HEK293T (cell line): ENCODE data around the gene CYP19A1.

Source experiments
- CTCF ChIA-PET: fragments of 350-600 bp; formaldehyde crosslinking; extraction: SDS; loops from one replicate; lab custom pipeline; 2021; ENCODE audit warnings: antibody characterized with exemption, inconsistent platforms; lab: Yijun Ruan, JAX
- POLR2A ChIA-PET: fragments of 350-600 bp; formaldehyde crosslinking; extraction: SDS; loops from one replicate; lab custom pipeline; 2020; ENCODE audit warnings: antibody characterized with exemption, inconsistent platforms; lab: Yijun Ruan, JAX
- DNase-seq: peaks from one replicate; pipeline ENCODE4 v3.0.0; 2012; ENCODE audit warnings: mixed read lengths; ENCODE audit errors: extremely low spot score
- ARNT ChIP-seq: fragments of 450-650 bp; IDR thresholded peaks from 2 replicates; pipeline ENCODE4 v1.6.1; 2017; ENCODE audit warnings: mild to moderate bottlenecking
- BHLHE40 ChIP-seq: fragments of 450-650 bp; IDR thresholded peaks from 2 replicates; pipeline ENCODE4 v1.6.1; 2016; ENCODE audit warnings: mild to moderate bottlenecking, moderate library complexity, borderline replicate concordance
- CTBP1 ChIP-seq: fragments of 450-650 bp; IDR thresholded peaks from 2 replicates; pipeline ENCODE4 v1.6.1; 2016; ENCODE audit warnings: borderline replicate concordance
- ELF4 ChIP-seq: fragments of 450-650 bp; IDR thresholded peaks from 2 replicates; pipeline ENCODE4 v1.6.1; 2017; ENCODE audit warnings: antibody characterized with exemption
- FOXA1 ChIP-seq: fragments of 450-650 bp; IDR thresholded peaks from 2 replicates; pipeline ENCODE4 v1.6.1; 2016; ENCODE audit warnings: mild to moderate bottlenecking
- FOXK2 ChIP-seq: fragments of 450-650 bp; IDR thresholded peaks from 2 replicates; pipeline ENCODE4 v1.6.1; 2016; ENCODE audit warnings: mild to moderate bottlenecking
- FOXM1 ChIP-seq: fragments of 450-650 bp; IDR thresholded peaks from 2 replicates; pipeline ENCODE4 v1.6.1; 2017; ENCODE audit warnings: mild to moderate bottlenecking, borderline replicate concordance
- HDGF ChIP-seq: fragments of 450-650 bp; IDR thresholded peaks from 2 replicates; pipeline ENCODE4 v1.6.1; 2017; ENCODE audit warnings: antibody characterized with exemption, borderline replicate concordance
- L3MBTL2 ChIP-seq: fragments of 450-650 bp; conservative IDR thresholded peaks from 2 replicates; pipeline ENCODE4 v1.6.1; 2016; ENCODE audit warnings: mild to moderate bottlenecking
- LEF1 ChIP-seq: fragments of 450-650 bp; IDR thresholded peaks from 2 replicates; pipeline ENCODE4 v1.6.1; 2017; ENCODE audit warnings: mild to moderate bottlenecking, borderline replicate concordance
- NFRKB ChIP-seq: fragments of 450-650 bp; IDR thresholded peaks from 2 replicates; pipeline ENCODE4 v1.6.1; 2016; ENCODE audit warnings: mild to moderate bottlenecking, moderate library complexity
- SP1 ChIP-seq: fragments of 450-650 bp; IDR thresholded peaks from 2 replicates; pipeline ENCODE4 v1.6.1; 2017
- SUZ12 ChIP-seq: fragments of 450-650 bp; IDR thresholded peaks from 2 replicates; pipeline ENCODE4 v1.6.1; 2016; ENCODE audit warnings: mild to moderate bottlenecking
- TARDBP ChIP-seq: fragments of 450-650 bp; IDR thresholded peaks from 2 replicates; pipeline ENCODE4 v1.6.1; 2016
- ZNF384 ChIP-seq: fragments of 450-650 bp; IDR thresholded peaks from 2 replicates; pipeline ENCODE4 v1.6.1; 2016
- TF ChIP-seq, protein P1 (sequence below): fragments of 450-650 bp; IDR thresholded peaks from 2 replicates; pipeline ENCODE4 v1.6.1; 2016

The CYP19A1 gene

DNA sequence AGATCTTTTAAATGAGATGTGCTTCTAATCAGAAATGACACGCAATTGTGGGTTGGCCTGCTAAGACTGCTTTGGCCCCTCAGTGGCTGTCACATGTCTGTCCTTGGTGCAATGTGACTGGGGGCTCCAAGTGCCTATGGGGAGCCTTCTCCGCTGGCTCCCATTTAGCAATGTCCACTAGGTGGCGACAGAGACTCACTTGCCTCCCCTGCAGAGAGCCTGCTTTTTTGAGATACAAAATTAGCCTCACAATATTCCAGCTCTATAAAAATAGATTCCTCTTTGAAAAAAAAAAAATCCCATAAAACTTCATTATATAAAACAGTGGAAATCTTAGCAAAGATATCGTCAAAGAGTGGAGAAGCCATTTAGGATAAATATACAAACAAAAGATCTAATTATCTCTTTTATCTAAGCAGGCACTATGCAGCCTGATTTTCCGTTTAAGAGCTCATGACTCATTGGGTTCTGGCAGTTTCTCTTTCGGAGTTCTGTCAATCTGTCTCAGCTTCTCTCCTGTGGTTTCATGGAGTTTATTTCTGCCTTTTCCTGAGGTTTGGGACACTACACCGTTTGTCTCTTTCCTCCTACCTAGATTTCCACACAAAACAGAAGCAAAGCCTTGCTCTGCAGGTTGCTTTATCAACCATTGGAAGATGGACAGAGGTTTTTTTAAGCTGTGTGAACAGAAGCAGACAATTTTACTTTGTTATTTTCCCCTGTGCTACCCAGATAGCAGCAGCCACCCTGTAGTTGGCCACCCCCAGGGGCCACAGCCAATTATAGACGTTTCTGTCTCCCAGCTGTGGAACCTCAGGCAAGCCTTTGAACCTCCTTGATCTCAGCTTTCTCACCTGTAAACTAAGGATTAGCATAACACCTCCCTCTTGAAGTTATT, 175.3 kb downstream of the CYP19A1 start:
- ChIA-PET CTCF (interaction anchor here (0.6 to 3.1 kb wide), 26 partner anchors 8 to 1468 kb away, joined by 3 to 27 read pairs (median 4); no protein-coding TSS in a partner anchor), POLR2A (no interaction called here)
- peak; percentile 75 for DNase-seq
- TF ChIP-seq NFRKB (no peak), SP1 (no peak), CTBP1 (no peak), FOXM1 (no peak), ARNT (no peak), L3MBTL2 (no peak), BHLHE40 (no peak), FOXA1 (no peak), ELF4 (no peak), TARDBP (no peak), HDGF (no peak), SUZ12 (no peak), FOXK2 (no peak)
- TF ChIP-seq, protein P1, sequence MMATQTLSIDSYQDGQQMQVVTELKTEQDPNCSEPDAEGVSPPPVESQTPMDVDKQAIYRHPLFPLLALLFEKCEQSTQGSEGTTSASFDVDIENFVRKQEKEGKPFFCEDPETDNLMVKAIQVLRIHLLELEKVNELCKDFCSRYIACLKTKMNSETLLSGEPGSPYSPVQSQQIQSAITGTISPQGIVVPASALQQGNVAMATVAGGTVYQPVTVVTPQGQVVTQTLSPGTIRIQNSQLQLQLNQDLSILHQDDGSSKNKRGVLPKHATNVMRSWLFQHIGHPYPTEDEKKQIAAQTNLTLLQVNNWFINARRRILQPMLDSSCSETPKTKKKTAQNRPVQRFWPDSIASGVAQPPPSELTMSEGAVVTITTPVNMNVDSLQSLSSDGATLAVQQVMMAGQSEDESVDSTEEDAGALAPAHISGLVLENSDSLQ = no peak

DNA sequence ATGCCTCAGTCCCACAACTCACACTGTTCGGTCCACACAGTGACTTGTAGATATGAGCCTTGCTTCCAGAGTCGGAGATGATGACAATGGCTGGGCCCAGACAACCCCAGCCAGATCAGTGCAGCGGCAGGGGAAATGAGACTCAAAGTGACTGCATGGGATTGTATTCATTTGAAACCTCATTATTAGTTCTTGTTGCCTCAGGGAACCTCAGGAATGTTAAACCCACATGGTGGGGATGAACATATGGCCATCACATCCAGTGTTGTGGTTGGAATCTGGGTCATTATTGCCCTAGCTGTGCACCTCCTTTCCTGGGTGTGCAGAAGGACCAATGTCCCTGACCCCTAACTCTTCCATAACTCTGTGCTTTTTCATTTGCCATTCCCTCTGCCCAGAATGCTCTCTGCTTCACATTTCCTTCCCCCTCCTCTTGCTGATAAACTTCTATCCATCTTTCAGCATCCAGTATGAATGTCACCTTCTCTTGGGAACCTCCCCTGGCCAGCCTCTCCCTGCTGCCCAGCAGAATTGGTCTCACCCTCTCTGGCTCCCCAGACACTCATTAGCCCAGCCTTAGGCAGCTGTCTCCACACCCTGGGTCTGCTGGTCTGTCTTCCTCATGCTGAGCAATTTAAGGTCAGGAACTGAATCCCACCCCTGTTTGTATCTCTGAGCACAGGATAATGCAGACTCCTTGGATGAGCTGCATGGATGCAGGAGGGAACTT, 176.7 kb downstream of the CYP19A1 start:
- POLR2A ChIA-PET = no interaction called here
- no peak for DNase-seq
- CTCF ChIA-PET = interaction anchor here (0.9 to 3.1 kb wide), 5 partner anchors 10 to 241 kb away, joined by 4 to 27 read pairs (median 16); no protein-coding TSS in a partner anchor
- TF ChIP-seq TARDBP (no peak), L3MBTL2 (no peak), HDGF (no peak), FOXA1 (no peak), ZNF384 (no peak), BHLHE40 (no peak), NFRKB (no peak), ELF4 (no peak), LEF1 (no peak), FOXM1 (no peak), SP1 (no peak), FOXK2 (no peak), ARNT (no peak)
- TF ChIP-seq, protein P1 = no peak

DNA sequence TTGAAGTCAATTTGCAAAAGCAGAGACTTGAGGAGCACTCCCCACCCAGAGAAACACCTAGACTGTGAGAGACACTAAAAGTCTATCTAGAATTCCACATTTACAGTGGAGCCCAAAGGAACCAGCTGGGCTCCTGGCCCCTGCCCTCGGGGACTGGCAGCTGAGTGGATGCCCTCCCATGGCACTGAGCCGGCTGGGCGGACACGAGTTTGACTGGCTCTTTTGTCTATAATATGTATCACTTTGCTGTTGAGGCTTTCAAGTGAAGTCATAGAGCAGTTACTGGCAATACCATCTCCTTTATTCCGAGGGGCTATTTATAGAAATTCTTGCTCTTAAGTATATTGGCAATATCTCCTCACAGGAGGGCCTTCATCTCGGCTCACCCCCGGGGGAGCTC, 177.9 kb downstream of the CYP19A1 start:
- ChIA-PET POLR2A (no interaction called here), CTCF (no interaction called here)
- DNase-seq = no peak
- no peak for TF ChIP-seq CTBP1
- TF ChIP-seq ZNF384 = no peak
- TF ChIP-seq FOXA1 = no peak
- TF ChIP-seq HDGF = no peak
- no peak for TF ChIP-seq SP1
- TF ChIP-seq LEF1 = no peak
- no peak for TF ChIP-seq FOXM1
- TF ChIP-seq FOXK2 = no peak
- no peak for TF ChIP-seq SUZ12
- no peak for TF ChIP-seq ELF4
- no peak for TF ChIP-seq BHLHE40
- no peak for TF ChIP-seq ARNT
- TF ChIP-seq L3MBTL2 = no peak
- TF ChIP-seq, protein P1 = no peak
- no peak for TF ChIP-seq NFRKB
- no peak for TF ChIP-seq TARDBP
